ENCODE results near the gene DNMBP. TPM values are rescaled to one million over a fixed set of nuclear protein-coding genes. Genes with fewer than 3 reads are reported as not detected.

The DNMBP gene
- 16.5 and 18.2 TPM in 2 replicates for total RNA-seq
- 11.6 and 13.9 TPM in 2 replicates for polyA plus RNA-seq

DNA sequence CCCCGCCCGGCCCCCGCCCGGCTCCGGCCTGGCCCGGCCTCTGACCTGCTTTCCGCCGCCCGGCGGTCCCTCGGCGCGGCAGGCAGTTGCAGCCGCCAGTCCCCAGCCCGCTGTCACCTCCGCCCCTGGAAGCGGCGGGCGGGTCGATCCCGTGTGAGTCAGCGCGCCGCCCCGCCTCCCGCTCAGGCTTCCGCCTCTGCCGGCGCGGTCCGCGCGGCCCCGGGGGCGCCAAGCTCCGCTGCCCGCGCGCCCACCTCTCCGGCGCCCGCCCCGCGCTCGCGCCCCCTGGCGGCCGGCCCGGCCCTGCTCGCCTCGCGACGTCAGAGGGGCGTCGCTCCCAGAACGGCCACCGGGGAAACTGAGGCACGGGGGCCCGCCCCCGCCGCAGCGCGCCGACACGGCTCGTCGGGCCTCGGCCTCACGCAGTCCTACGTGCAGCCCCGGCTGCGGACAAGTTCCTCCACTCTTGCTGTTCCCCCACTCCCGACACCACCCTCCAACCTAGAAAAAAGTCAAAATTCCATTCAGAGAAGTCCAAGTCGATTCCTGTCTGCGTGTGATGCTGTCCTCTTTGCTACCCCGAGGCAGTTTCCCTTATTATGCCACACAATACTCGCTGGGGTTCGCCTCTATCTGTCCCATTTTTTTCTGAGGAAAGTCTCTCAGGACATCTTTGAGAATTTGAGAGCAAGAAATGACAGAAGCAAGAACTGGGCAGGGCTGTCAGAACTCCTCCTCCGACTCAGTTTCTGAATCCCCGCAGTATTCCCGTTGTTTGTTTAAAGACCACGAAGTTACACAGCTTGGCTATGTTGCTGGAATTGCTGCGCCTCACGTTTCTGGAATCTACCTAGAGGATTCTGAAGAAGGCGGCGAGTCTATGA, at the start of gene DNMBP:
TSS of gene DNMBP (minus strand) at position 155 of the 884 bp plus-strand sequence. CDS start 37,823 bp downstream, outside the sequence.
- Histone ChIP-seq H3K36me3 (replicated peaks; ENCODE audit: insufficient read depth, low read depth) (no peaks in the 10 kb centered on the region), H3K27ac (peak within 1 kb of the TSS; percentile 85), H3K9me3 (ENCODE audit: low read depth) (no peaks in the 10 kb centered on the region), H4K20me1 (ENCODE audit: insufficient read depth, poor library complexity, severe bottlenecking) (peaks cover 9% of the 10 kb centered on the region), H2AFZ (peak within 1 kb of the TSS; percentile 84), H3K9me2 (replicated peaks; ENCODE audit: insufficient read depth) (no peaks in the 10 kb centered on the region), H3K4me2 (peak within 1 kb of the TSS; percentile 89), H3K4me1 (ENCODE audit: insufficient read depth) (peaks cover 27% of the 10 kb centered on the region), H3K79me2 (peaks cover 41% of the 10 kb centered on the region), H3K27me3 (no peaks in the 10 kb centered on the region), H3K4me3 (peak within 1 kb of the TSS; percentile 93)
- no peak for TF ChIP-seq EZH2 (IDR thresholded peaks at IDR 0.05; ENCODE audit: borderline replicate concordance)
- peak; percentile 58 for TF ChIP-seq CTCF (IDR thresholded peaks at IDR 0.05; ENCODE audit: poor library complexity)
- peak; percentile 97 for DNase-seq (ENCODE audit: low spot score)
- WGBS (ENCODE audit: low lambda C conversion rate, missing lambda C conversion rate), result 4% methylated on average over 63 of the region's 86 CpGs

DNA sequence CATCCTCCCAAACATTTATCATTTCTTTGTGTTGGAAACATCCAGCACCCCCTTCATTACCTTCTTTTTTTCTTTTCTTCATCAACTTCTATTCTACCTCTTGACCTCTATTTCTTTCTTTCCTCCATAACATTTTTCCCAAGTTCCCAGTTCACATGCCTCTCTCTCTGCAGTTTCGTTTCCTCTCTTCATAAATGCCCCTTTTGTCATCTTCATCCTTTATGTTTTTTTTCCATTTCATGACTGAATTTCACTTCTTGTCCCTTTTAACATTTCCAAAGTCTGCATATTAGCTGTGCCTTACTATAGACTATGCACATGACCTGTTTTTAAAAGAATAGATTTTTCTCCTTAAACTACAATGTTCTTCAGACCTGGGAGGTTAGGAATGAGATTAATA, 48.2 kb upstream of the DNMBP start:
- Histone ChIP-seq H3K79me2 (no peaks in the 10 kb centered on the region), H3K4me1 (ENCODE audit: insufficient read depth) (no peaks in the 10 kb centered on the region), H3K9me3 (ENCODE audit: low read depth) (no peaks in the 10 kb centered on the region), H2AFZ (no peak overlapping the region), H3K27me3 (no peaks in the 10 kb centered on the region), H3K36me3 (replicated peaks; ENCODE audit: insufficient read depth, low read depth) (no peaks in the 10 kb centered on the region), H4K20me1 (ENCODE audit: insufficient read depth, poor library complexity, severe bottlenecking) (no peaks in the 10 kb centered on the region), H3K4me2 (no peak overlapping the region), H3K9me2 (replicated peaks; ENCODE audit: insufficient read depth) (no peaks in the 10 kb centered on the region), H3K4me3 (no peak overlapping the region), H3K27ac (no peak overlapping the region)
- no peak for TF ChIP-seq EZH2phosphoT487 (IDR thresholded peaks at IDR 0.05; ENCODE audit: low read depth, severe bottlenecking, unreplicated experiment)
- no peak for TF ChIP-seq CTCF (IDR thresholded peaks at IDR 0.05; ENCODE audit: poor library complexity)
- TF ChIP-seq EZH2 (IDR thresholded peaks at IDR 0.05; ENCODE audit: borderline replicate concordance), result no peak
- DNase-seq (ENCODE audit: low spot score), result no peak
- 97% methylated on average over 1 of the region's 1 CpG for WGBS (ENCODE audit: low lambda C conversion rate, missing lambda C conversion rate)

GRCh38 chr10:100053686-100054460, 44.1 kb upstream of the DNMBP start:
- no peak for TF ChIP-seq EZH2phosphoT487 (IDR thresholded peaks at IDR 0.05; ENCODE audit: low read depth, severe bottlenecking, unreplicated experiment)
- no peak for TF ChIP-seq EZH2 (IDR thresholded peaks at IDR 0.05; ENCODE audit: borderline replicate concordance)
- TF ChIP-seq CTCF (IDR thresholded peaks at IDR 0.05; ENCODE audit: poor library complexity), result no peak
- no peak overlapping the region for H2AFZ ChIP-seq

More at GRCh38 chr10:100053686-100054460, 44.1 kb upstream of the DNMBP start:
- H3K4me2 ChIP-seq, result no peak overlapping the region
- H4K20me1 ChIP-seq (ENCODE audit: insufficient read depth, poor library complexity, severe bottlenecking), result no peaks in the 10 kb centered on the region
- H3K36me3 ChIP-seq (replicated peaks; ENCODE audit: insufficient read depth, low read depth), result no peaks in the 10 kb centered on the region
- H3K4me3 ChIP-seq, result no peak overlapping the region
- no peaks in the 10 kb centered on the region for H3K9me2 ChIP-seq (replicated peaks; ENCODE audit: insufficient read depth)
- WGBS (ENCODE audit: low lambda C conversion rate, missing lambda C conversion rate), result 59% methylated on average over 6 of the region's 6 CpGs
- H3K9me3 ChIP-seq (ENCODE audit: low read depth), result no peaks in the 10 kb centered on the region
- no peak for DNase-seq (ENCODE audit: low spot score)
- no peaks in the 10 kb centered on the region for H3K27me3 ChIP-seq
- no peaks in the 10 kb centered on the region for H3K79me2 ChIP-seq
- no peaks in the 10 kb centered on the region for H3K4me1 ChIP-seq (ENCODE audit: insufficient read depth)
- no peak overlapping the region for H3K27ac ChIP-seq

All from hepatocyte (in vitro differentiated cells).